Effector memory CD4-positive, alpha-beta T cell (primary cell): ENCODE results near the gene NRG2.

ENCODE experiments used
- DNase-seq, 3 donors: peaks; one replicate each; pipeline ENCODE4 v3.0.0-alpha.2; 2020
- H3K27ac ChIP-seq: 2 replicates; pipeline ENCODE4 v1.7.0; 2013; ENCODE audit warnings: mild to moderate bottlenecking, low read length, moderate library complexity; ENCODE audit not compliant: insufficient read depth, poor library complexity, severe bottlenecking
- H3K27me3 ChIP-seq: replicated peaks from 2 replicates; pipeline ENCODE4 v1.7.0; 2013; ENCODE audit warnings: mild to moderate bottlenecking, low read length; ENCODE audit not compliant: insufficient read depth, control insufficient read depth, poor library complexity, severe bottlenecking
- H3K36me3 ChIP-seq: 2 replicates; pipeline ENCODE4 v1.7.0; 2013; ENCODE audit warnings: mild to moderate bottlenecking, low read length, moderate library complexity; ENCODE audit not compliant: control insufficient read depth, insufficient read depth
- H3K4me1 ChIP-seq: 2 replicates; pipeline ENCODE4 v1.7.0; 2013; ENCODE audit warnings: low read length, mild to moderate bottlenecking; ENCODE audit not compliant: control insufficient read depth, insufficient read depth, poor library complexity, severe bottlenecking
- H3K4me3 ChIP-seq: 2 replicates; pipeline ENCODE4 v1.7.0; 2013; ENCODE audit warnings: low read length, low read depth, mild to moderate bottlenecking; ENCODE audit not compliant: insufficient read depth, poor library complexity, severe bottlenecking
- H3K9me3 ChIP-seq: 2 replicates; pipeline ENCODE4 v1.7.0; 2013; ENCODE audit warnings: mild to moderate bottlenecking, low read length, moderate library complexity; ENCODE audit not compliant: control insufficient read depth

NRG2 gene

GRCh38 chr5:139817970-139818369, 225.1 kb downstream of the NRG2 start:
- DNase-seq: no peak
- Histone ChIP-seq H3K27me3 (no peaks in the 10 kb centered on the region), H3K4me3 (no peak overlapping the region)

GRCh38 chr5:139817362-139817761, 225.7 kb downstream of the NRG2 start:
- no peaks in the 10 kb centered on the region for H3K4me1 ChIP-seq
- no peaks in the 10 kb centered on the region for H3K36me3 ChIP-seq
- no peaks in the 10 kb centered on the region for H3K9me3 ChIP-seq
- H3K27ac ChIP-seq: no peak overlapping the region
- no peaks in the 10 kb centered on the region for H3K27me3 ChIP-seq
- DNase-seq: no peak
- H3K4me3 ChIP-seq: no peak overlapping the region

More at GRCh38 chr5:139817970-139818369, 225.1 kb downstream of the NRG2 start:
- no peaks in the 10 kb centered on the region for H3K4me1 ChIP-seq
- no peak overlapping the region for H3K27ac ChIP-seq
- no peaks in the 10 kb centered on the region for H3K9me3 ChIP-seq
- H3K36me3 ChIP-seq: no peaks in the 10 kb centered on the region

DNA sequence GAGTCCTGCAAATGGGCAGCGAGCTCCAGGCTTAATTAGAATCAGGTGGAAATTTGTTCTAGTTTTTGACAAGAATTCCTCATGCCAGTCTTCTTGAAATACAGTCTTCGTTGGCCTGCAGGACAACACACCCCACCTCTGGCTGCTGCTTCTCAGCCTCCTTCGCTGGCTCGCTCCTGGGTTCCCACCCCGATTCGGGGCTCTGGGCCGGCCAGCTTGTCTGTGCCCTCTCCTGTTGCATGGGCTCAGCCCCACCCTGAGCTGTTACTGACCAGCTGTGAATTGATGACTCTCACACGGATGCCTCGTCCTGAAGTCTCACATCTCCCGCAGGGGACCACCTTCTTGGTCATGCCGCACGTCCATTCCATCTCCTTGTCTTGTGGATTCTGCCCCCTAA, 226.5 kb downstream of the NRG2 start:
- Histone ChIP-seq H3K9me3 (no peaks in the 10 kb centered on the region), H3K27ac (no peak overlapping the region), H3K4me1 (no peaks in the 10 kb centered on the region), H3K4me3 (no peak overlapping the region), H3K27me3 (no peaks in the 10 kb centered on the region), H3K36me3 (no peaks in the 10 kb centered on the region)
- no peak for DNase-seq

DNA sequence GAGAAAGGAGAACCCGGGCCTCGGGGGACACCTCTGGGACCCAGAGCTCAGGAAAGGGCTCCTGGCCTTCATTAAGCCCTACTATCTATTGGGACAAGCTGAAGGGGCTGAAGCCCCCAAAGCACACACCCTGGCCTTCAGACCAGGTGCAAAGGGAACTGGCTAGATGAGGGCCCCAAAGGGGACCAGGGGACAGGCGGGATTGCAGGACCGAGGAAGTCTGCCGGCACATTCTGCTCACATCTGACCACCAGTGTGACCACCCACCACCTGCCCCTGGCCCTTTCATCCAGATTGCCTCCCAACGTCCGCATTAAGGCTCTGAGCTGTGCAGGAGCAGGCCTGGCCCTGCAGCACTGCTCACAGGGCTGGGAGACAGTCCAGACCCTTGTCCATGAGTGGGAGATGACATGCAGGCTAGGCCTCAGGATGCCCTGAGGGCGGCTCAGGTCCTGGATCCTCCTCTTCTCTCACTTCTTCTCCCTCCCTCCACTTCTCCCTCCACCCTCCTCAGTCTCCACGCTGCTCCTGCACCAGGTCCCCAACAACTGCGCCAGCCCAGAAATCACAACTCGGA, 228.3 kb downstream of the NRG2 start:
- DNase-seq: no peak
- H3K4me3 ChIP-seq: no peak overlapping the region
- no peaks in the 10 kb centered on the region for H3K9me3 ChIP-seq
- H3K27me3 ChIP-seq: no peaks in the 10 kb centered on the region
- no peaks in the 10 kb centered on the region for H3K36me3 ChIP-seq
- H3K4me1 ChIP-seq: no peaks in the 10 kb centered on the region
- H3K27ac ChIP-seq: no peak overlapping the region

DNA sequence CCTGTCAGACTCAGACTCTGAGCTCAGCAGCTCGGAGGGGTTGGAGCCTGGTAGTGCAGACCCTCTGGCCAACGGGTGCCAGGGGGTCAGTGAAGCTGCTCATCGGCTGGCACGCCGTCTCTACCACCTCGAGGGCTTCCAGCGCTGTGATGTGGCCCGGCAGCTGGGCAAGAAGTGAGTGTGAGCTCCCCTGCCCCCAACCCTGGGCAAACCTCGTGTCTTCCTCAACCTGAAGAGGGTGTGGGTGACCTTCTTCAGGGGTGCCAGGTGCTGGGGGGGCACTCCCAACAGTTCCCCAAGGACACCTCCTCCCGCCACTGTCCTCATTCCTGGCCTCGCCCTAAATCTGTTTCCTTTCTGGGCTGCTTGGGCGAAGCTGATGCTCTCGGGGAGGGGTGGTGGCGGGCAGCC, 228.9 kb downstream of the NRG2 start:
- Histone ChIP-seq H3K4me3 (no peak overlapping the region), H3K36me3 (no peaks in the 10 kb centered on the region), H3K27me3 (no peaks in the 10 kb centered on the region), H3K27ac (no peak overlapping the region), H3K4me1 (no peaks in the 10 kb centered on the region), H3K9me3 (no peaks in the 10 kb centered on the region)
- no peak for DNase-seq

GRCh38 chr5:139812836-139813805, 230.0 kb downstream of the NRG2 start:
- no peak for DNase-seq
- H3K27ac ChIP-seq: no peak overlapping the region
- no peak overlapping the region for H3K4me3 ChIP-seq
- no peaks in the 10 kb centered on the region for H3K36me3 ChIP-seq
- no peaks in the 10 kb centered on the region for H3K27me3 ChIP-seq
- H3K9me3 ChIP-seq: no peaks in the 10 kb centered on the region
- H3K4me1 ChIP-seq: no peaks in the 10 kb centered on the region

DNA sequence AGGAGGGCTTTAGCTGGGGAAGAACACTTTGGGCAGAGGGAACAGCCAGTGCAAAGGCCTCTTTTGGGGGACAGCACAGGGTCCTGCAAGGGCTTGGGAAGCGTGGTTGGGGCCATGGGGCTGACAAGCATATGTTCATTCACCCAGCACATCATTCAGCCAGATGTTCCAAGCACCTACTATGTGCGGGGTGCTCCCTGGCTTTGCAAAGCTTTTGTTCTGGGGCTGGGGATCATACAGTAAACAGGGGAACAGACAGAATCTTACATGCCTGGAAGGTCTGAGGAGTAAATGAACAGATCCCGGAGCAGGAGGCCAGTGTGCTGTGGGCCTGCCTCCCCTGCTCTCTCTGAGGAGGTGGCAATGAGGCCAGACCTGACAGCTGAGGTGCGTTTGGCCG, 230.8 kb downstream of the NRG2 start:
- Histone ChIP-seq H3K4me3 (no peak overlapping the region), H3K36me3 (no peaks in the 10 kb centered on the region), H3K27me3 (no peaks in the 10 kb centered on the region), H3K27ac (no peak overlapping the region), H3K4me1 (no peaks in the 10 kb centered on the region), H3K9me3 (no peaks in the 10 kb centered on the region)
- no peak for DNase-seq

DNA sequence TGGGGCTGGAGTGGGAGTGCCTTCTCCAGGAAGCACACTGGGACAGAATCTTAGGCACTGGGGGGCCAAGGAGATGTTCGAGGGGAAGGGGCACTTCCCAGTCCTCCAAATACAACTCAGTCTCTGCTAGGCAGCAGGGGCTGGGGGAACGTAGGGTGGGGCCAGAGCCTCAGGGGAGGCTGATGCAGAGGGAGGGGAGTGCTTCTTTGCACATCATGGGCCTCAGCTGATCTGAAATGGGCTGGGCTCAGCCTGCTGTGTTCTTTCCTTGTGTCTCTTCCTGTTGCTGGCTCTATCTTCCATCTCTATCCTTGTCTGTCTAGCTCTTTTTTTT, 231.9 kb downstream of the NRG2 start:
- Histone ChIP-seq H3K27me3 (no peaks in the 10 kb centered on the region), H3K36me3 (no peaks in the 10 kb centered on the region)

DNA sequence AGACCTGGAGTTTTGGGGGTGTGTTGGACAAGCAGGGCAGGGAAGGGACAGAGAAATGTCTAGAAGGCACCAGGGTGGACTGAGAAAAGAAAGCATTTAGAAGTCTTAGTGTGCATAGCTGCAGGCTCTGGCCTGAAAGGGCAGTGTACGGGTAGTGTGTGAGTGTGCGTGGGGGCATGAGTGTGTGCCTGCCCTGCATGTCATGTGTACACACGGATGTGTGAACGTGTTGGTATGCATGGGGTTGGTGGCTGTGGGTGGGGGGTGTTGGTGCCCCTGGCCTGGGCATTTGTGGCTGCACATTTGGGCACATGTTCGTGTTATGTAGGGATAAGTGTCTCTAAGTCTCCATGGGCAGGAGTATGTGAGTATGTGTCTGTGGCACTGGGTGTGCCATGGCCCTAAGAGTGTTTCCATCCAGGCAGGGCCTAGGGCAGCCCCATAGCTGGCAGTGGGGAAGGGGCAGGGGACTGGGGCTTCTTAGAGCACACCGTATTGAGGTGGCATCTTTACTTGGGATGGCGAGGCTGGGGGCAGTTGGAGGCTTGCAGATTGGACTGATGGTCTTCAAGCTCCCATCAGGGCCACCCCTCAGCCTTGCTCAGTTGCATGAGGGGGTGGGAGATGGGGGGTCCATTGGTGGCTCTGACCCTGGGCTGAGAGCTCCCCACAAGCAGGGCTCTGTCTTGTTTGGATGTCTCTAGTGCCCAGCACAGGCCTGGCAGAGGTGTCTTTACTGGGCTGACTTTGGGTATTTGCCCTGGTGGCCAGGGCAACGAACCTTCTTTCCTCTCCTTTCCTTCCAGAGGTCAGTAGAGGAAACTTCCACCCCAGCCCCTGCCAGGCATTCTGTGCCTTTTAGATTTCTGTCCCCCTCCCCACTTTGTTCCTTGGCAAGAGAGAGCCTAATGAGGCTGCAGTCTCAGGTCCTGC, 232.5 kb downstream of the NRG2 start:
- H3K27me3 ChIP-seq: no peaks in the 10 kb centered on the region
- H3K27ac ChIP-seq: no peak overlapping the region
- no peaks in the 10 kb centered on the region for H3K9me3 ChIP-seq
- no peaks in the 10 kb centered on the region for H3K36me3 ChIP-seq
- no peak for DNase-seq
- H3K4me1 ChIP-seq: no peaks in the 10 kb centered on the region
- H3K4me3 ChIP-seq: no peak overlapping the region

More for the DNA sequence above, 231.9 kb downstream of the NRG2 start:
- Histone ChIP-seq H3K9me3 (no peaks in the 10 kb centered on the region), H3K4me3 (no peak overlapping the region), H3K27ac (no peak overlapping the region), H3K4me1 (no peaks in the 10 kb centered on the region)
- no peak for DNase-seq
